NOMO-1 (cell line): Measurements from ENCODE around the gene IL6R.

Experiments used
- DNase-seq, 2 experiments: peaks; one replicate each; lab custom pipeline; 2025; ENCODE audit not compliant: unreplicated experiment in 2 of 2; lab: John Stamatoyannopoulos, UW

IL6R gene

DNA sequence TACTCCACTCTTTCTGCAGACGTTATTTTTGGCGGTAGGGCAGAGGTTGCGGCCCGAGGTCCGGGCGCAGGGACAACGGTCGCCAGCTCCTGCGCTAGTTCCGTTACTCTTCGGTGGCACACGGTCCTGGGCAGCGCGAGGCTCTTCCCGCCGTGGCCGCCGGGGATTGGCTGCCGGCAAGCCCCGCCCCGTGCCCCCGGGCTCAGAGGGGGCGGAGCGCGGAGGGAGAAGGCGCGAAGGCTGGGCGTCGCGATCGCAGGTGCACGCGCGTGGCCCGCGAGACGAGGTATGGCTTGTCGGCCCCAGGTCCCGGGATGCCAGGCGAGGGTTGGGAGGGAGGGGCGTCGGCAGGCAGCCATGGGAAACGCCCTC is 97.6 kb downstream of the IL6R start:
- no peak for DNase-seq

- no peak for DNase-seq
These were observed 98.8 kb downstream of the IL6R start for GRCh38 chr1:154503898-154504297.

GRCh38 chr1:154512760-154513159 is 107.6 kb downstream of the IL6R start:
- DNase-seq, result no peak

GRCh38 chr1:154514066-154514553 is 109.0 kb downstream of the IL6R start:
- no peak for DNase-seq

DNA sequence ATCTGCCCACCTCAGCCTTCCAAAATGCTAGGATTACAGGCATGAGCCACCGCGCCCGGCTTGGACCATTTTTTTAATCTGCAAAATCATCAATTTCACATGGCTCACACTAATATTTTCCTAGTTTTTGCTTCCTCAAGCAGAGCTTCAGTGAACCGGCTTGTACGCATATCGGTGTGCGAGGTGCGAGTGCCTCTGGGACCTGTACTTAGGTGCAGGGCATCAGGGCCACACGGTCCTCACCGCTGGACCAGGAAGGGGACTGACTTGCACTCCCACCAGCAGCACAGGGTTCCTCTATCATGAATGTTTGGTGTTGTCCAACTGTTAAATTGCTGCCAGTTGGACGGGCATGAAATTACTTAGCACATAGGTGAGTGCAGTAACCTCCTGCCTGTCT is 112.5 kb downstream of the IL6R start:
- no peak for DNase-seq
